ENCODE results near the gene GAL3ST2. TPM values are rescaled to one million over a fixed set of nuclear protein-coding genes. Genes with fewer than 3 reads are reported as not detected.

GAL3ST2 gene
- total RNA-seq: 0.19 and 0.85 TPM in 2 replicates

DNA sequence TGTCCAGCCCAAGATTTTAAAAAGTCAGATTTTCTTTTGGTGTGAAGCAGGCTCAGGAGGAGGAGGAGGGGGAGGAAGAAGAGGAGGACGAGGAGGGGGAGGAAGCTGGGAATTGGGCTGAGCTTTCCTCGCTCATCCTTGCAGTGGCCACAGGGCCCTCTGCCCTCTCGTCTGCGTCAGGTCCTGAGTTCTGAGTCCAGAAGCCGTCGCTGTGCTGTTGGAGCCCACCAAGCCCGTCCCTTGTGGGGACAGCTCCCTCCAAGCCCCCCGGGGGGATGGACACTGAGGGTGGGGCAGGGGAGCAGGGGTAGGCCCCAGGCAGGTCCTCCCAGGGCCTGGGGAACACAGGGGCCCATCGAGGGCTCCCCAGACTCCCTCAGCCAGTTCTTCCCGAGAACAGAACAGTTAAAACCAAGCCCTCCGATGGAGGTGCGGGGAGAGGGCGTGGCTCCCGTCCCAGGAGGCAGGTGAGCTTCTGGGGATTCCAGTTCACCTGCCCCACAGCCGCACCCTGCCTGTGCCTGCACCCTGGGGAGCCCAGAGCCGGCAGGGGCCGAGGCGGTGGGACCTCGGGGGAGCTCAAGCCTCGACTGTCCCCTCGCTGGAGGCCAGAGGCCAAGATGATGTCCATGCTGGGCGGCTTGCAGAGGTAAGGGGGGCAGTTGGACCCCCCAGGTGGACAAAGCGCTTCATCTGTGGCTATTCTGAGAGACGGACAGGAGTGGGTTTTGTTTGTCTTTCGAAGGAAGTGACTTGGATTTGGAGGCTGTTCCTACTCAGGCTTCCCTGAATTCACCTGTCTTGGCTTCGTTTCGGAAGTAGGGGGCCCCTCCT, at the start of gene GAL3ST2:
Gene GAL3ST2 (plus strand): TSS at position 487 of the 834 bp plus-strand sequence. CDS start 134 bp downstream, at position 621.

DNA sequence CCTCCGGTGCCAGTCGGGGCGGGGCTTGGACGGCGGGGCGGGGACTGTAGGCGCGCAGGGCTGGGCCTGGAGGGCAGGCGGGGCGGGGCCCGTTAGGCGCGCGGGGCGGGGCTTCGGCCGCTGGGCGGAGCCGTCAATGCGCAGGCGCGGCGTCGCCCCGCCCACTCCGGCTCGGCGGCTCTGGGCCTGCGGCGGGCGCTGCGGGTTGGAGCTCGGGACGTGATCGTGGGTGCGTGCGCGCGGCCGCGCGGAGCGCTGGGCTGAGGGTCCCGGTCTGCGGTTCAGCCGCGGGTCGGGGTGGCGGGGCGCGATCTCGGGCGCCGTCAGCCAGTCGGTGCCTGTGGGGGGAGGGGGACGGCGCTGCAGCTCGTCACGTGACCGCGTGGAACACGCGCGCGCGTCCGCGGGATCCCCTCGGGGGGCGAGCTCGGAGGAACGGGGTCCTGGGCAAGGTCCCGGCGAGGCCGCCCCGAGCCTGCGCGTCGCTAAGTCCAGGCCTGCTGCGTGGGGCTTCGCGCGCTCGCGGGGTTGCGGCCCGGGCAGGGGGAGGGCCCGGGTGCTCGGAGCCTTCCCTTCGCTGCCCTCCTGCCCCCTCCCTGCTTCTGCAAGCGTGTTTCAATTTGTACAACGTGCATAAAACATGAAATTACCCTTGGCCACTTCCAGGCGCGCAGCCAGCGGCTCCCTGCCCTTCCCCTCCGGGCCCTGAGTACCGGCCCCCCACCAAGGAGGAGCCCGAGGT, 42.0 kb upstream of the GAL3ST2 start, which contains the start of gene D2HGDH:
Gene D2HGDH (plus strand): TSS at position 164 of the 742 bp plus-strand sequence. CDS start 595 bp downstream, outside the sequence.

DNA sequence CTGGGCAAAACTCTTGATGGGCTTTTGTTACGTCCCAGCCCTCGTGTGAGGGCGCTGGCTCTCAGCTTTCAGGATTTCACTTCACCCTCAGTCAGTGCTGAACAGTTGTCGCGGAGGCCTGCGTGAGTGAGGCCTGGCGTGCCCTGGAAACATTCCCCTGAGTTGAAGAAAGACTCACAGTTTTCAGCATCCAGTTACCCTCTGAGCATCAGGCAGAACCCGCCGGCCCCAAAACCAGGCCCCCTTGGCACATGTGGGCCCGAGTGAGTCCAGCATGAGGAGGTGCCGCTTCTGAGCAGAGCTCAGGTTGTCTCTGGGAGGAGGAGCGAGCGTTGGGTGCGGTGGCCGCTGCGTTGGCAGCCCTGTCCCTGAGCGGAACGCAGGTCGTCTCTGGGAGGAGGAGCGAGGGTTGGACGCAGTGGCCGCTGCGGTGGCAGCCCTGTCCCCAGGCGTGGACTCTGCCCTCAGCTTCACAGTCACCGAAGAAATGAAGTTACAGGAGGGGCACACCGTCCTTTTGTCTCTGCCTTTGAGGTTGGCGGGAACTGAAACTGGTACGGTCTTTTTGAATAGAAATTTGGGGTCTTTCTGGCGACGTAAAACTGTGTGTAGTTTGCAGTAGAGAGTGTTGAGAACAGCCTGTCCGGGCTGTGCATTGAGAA, 32.2 kb downstream of the GAL3ST2 start, which contains the start of gene NEU4:
Gene NEU4 (plus strand): TSS at position 473 of the 662 bp plus-strand sequence. CDS start 5,292 bp downstream, outside the sequence.

Other genes with a start within 250 kb of the GAL3ST2 start
- gene BOK, start 218.1 kb upstream of the GAL3ST2 start, total RNA-seq: 20.1 and 24.8 TPM in 2 replicates
- 29.9 and 47.5 TPM in 2 replicates for gene THAP4, start 139.7 kb upstream of the GAL3ST2 start, total RNA-seq
- gene ATG4B, start 139.1 kb upstream of the GAL3ST2 start, total RNA-seq: 35.5 and 44.1 TPM in 2 replicates
- 15.8 and 72.7 TPM in 2 replicates for gene DTYMK, start 90.0 kb upstream of the GAL3ST2 start, total RNA-seq
- gene ING5, start 74.8 kb upstream of the GAL3ST2 start, total RNA-seq: 18.6 and 20.1 TPM in 2 replicates
- gene D2HGDH, start 42.2 kb upstream of the GAL3ST2 start, total RNA-seq: 13.8 and 17.8 TPM in 2 replicates
- gene NEU4, start 32.4 kb downstream of the GAL3ST2 start, total RNA-seq: 0.19 and 0.28 TPM in 2 replicates
- gene PDCD1, start 82.1 kb downstream of the GAL3ST2 start, total RNA-seq: not detected in 2 replicates
- gene RTP5, start 92.9 kb downstream of the GAL3ST2 start, total RNA-seq: not detected in 2 replicates